Body of pancreas (tissue), 4 donors: ENCODE measurements around the gene ENTPD2.

Experiments used
- POLR2A ChIP-seq, 3 donors: fragments of 450-650 bp; IDR thresholded peaks; one replicate each; pipeline ENCODE4 v1.6.1; 2016; ENCODE audit warnings: antibody characterized with exemption in 3 of 3, mild to moderate bottlenecking in 2 of 3
- TF ChIP-seq, protein P1 (sequence below), 7 experiments: fragments of 450-650 bp in 4 of 7; fragments of 200-600 bp in 3 of 7; sonication (generic) in 3 of 7; IDR thresholded peaks; one replicate each; pipeline ENCODE4 v1.5.1; 2016 to 2019; ENCODE audit warnings: antibody characterized with exemption in 7 of 7

DNA sequence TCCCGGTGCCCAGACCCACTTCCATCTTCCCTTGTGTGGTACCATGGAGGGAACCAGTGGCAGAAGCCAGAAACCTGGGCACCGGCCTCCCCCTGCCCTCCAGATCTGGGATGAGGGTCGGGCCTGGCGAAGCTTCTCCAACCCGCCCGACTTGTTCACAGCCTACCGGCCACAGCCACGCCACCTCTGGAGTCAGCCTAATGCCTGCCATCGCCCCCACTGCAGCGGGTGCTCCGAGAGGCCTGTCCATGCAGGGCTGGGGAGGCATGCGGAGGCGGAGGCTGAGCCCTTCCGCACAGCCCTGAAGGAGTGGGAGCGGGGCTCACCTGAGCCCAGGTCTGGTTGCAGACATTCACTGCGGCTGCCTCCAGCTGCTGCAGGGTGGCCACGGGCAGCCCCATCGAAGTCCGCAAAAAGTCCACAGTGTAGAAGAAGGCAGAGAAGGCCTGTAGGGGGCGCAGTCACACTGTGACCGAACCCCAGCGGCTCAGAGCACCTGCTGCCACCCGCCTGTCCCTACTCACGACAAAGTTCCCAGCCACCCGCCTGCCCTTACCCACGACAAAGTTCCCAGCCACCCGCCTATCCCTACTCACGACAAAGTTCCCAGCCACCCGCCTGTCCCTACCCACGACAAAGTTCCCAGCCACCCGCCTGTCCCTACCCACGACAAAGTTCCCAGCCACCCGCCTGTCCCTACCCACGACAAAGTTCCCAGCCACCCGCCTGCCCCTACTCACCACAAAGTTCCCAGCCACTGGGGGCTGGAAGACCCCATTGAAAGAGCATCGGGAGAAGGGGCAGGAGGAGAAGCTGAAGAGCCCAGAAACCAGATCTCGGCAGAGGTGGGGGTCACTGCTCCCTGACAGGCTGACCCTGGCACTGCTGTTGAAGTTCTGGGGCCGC is 4.1 kb downstream of the ENTPD2 start:
- TF ChIP-seq, protein P1, sequence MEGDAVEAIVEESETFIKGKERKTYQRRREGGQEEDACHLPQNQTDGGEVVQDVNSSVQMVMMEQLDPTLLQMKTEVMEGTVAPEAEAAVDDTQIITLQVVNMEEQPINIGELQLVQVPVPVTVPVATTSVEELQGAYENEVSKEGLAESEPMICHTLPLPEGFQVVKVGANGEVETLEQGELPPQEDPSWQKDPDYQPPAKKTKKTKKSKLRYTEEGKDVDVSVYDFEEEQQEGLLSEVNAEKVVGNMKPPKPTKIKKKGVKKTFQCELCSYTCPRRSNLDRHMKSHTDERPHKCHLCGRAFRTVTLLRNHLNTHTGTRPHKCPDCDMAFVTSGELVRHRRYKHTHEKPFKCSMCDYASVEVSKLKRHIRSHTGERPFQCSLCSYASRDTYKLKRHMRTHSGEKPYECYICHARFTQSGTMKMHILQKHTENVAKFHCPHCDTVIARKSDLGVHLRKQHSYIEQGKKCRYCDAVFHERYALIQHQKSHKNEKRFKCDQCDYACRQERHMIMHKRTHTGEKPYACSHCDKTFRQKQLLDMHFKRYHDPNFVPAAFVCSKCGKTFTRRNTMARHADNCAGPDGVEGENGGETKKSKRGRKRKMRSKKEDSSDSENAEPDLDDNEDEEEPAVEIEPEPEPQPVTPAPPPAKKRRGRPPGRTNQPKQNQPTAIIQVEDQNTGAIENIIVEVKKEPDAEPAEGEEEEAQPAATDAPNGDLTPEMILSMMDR (IDR thresholded peaks at IDR 0.05) = peak; percentile 21 to 83 (median 67)
- no peak for TF ChIP-seq POLR2A (IDR thresholded peaks at IDR 0.05)
